Caco-2 (cell line): ENCODE measurements around the gene SH2B3. TPM values are rescaled to one million over a fixed set of nuclear protein-coding genes. Genes with fewer than 3 reads are reported as not detected.

ENCODE experiments used
- total RNA-seq: library from RNA; stranded (reverse); gene quantifications from 2 replicates; pipeline ENCODE4 v1.2.3, GENCODE V29; 2022

SH2B3 gene
- total RNA-seq, 1 experiment from 2014 or later, result 16.1 TPM

Other genes with a start within 250 kb of the SH2B3 start
- gene PHETA1, start 36.8 kb upstream of the SH2B3 start, total RNA-seq, result 14.9 and 17.2 TPM in 2 replicates
- 78.5 and 79.2 TPM in 2 replicates for gene ATXN2, start 193.4 kb downstream of the SH2B3 start, total RNA-seq